IMR-90 (cell line): Measurements from ENCODE around the gene FGFRL1. TPM values are rescaled to one million over a fixed set of nuclear protein-coding genes. Genes with fewer than 3 reads are reported as not detected.
A peak's percentile ranks its signal among the peaks of the same experiment; 100 is the strongest.
"Not testable (repeated sequence)": the region's sequence is repeated elsewhere in the genome, so short reads cannot be mapped to it uniquely, and the experiment has no call there.

Experiments used
- ATAC-seq: fragments of 200-7000 bp; cut with Tn5 transposase; 2 replicates; pipeline ENCODE4 v1.9.1; 2020; ENCODE audit warnings: low read depth, mild to moderate bottlenecking, moderate library complexity
- BruUV-seq: library from RNA; stranded (reverse); fragments of 400-500 nt; replicated peaks from 2 replicates; lab custom pipeline; 2021; lab: Mats Ljungman, UMichigan
- CTCF ChIA-PET: fragments of 300-600 bp; formaldehyde crosslinking; extraction: SDS; loops from one replicate; lab custom pipeline; 2021; ENCODE audit warnings: antibody characterized with exemption; lab: Yijun Ruan, JAX
- POLR2A ChIA-PET: fragments of 300-600 bp; sonication (Branson Sonifier 250); formaldehyde crosslinking; loops from one replicate; lab custom pipeline; 2022; ENCODE audit warnings: antibody characterized with exemption; ENCODE audit not compliant: unreplicated experiment; lab: Charles Lee
- DNase-seq: peaks from one replicate; pipeline ENCODE4 v3.0.0; 2013
- H2AFZ ChIP-seq: replicated peaks from 2 replicates; pipeline ENCODE3; 2013; ENCODE audit warnings: low read length, mild to moderate bottlenecking; ENCODE audit not compliant: poor library complexity
- H2AK5ac ChIP-seq: 2 replicates; pipeline ENCODE4 v1.6.1; 2013; ENCODE audit warnings: low read depth, low read length, inconsistent platforms
- H2AK9ac ChIP-seq: replicated peaks from 2 replicates; pipeline ENCODE3; 2013; ENCODE audit warnings: mild to moderate bottlenecking, low read depth, low read length, moderate library complexity; ENCODE audit not compliant: poor library complexity
- H2BK120ac ChIP-seq: 2 replicates; pipeline ENCODE4 v1.6.1; 2013; ENCODE audit warnings: low read depth, low read length, inconsistent platforms
- H2BK15ac ChIP-seq: 3 replicates; pipeline ENCODE4 v1.6.1; 2013; ENCODE audit warnings: low read depth, low read length, inconsistent platforms
- H2BK20ac ChIP-seq: 2 replicates; pipeline ENCODE4 v1.6.1; 2013; ENCODE audit warnings: low read depth, mild to moderate bottlenecking, inconsistent platforms, low read length, moderate library complexity
- H2BK5ac ChIP-seq: 2 replicates; pipeline ENCODE4 v1.6.1; 2013; ENCODE audit warnings: mild to moderate bottlenecking, low read depth, low read length, inconsistent platforms; ENCODE audit not compliant: poor library complexity, severe bottlenecking
- H3K14ac ChIP-seq: replicated peaks from 2 replicates; pipeline ENCODE4 v1.6.1; 2013; ENCODE audit warnings: low read depth, low read length, inconsistent platforms
- H3K18ac ChIP-seq: 2 replicates; pipeline ENCODE4 v1.6.1; 2013; ENCODE audit warnings: low read depth, low read length, control low read depth
- H3K23ac ChIP-seq: 2 replicates; pipeline ENCODE4 v1.6.1; 2013; ENCODE audit warnings: low read depth, low read length, inconsistent platforms
- H3K27ac ChIP-seq: 2 replicates; pipeline ENCODE4 v1.5.1; 2013; ENCODE audit warnings: mild to moderate bottlenecking, control low read depth, low read length; ENCODE audit not compliant: insufficient read depth
- H3K27me3 ChIP-seq: 2 replicates; pipeline ENCODE4 v1.6.1; 2013; ENCODE audit warnings: low read length; ENCODE audit not compliant: control insufficient read depth, insufficient read depth
- H3K36me3 ChIP-seq: 2 replicates; pipeline ENCODE4 v1.6.1; 2013; ENCODE audit warnings: low read length, mixed read lengths; ENCODE audit not compliant: control insufficient read depth, insufficient read depth
- H3K4ac ChIP-seq: 2 replicates; pipeline ENCODE4 v1.6.1; 2013; ENCODE audit warnings: low read depth, low read length, inconsistent platforms
- H3K4me1 ChIP-seq: 2 replicates; pipeline ENCODE4 v1.6.1; 2013; ENCODE audit warnings: low read length, mixed read lengths; ENCODE audit not compliant: control insufficient read depth, insufficient read depth
- H3K4me2 ChIP-seq: 2 replicates; pipeline ENCODE4 v1.6.1; 2013; ENCODE audit warnings: low read depth, mild to moderate bottlenecking, control low read depth, low read length, moderate library complexity
- H3K4me3 ChIP-seq: 2 replicates; pipeline ENCODE4 v1.5.1; 2013; ENCODE audit warnings: low read depth, mild to moderate bottlenecking, control low read depth, low read length, moderate library complexity; ENCODE audit not compliant: insufficient read depth
- H3K56ac ChIP-seq: 2 replicates; pipeline ENCODE4 v1.6.1; 2013; ENCODE audit warnings: low read length, inconsistent platforms; ENCODE audit not compliant: insufficient read depth; ENCODE audit errors: extremely low read depth
- H3K79me1 ChIP-seq, 2 experiments: 2 replicates each; pipeline ENCODE4 v1.6.1; 2013; ENCODE audit warnings: low read length in 2 of 2, inconsistent platforms in 1 of 2, low read depth in 1 of 2
- H3K9ac ChIP-seq: 2 replicates; pipeline ENCODE4 v1.6.1; 2013; ENCODE audit warnings: low read depth, low read length, control low read depth
- H3K9me1 ChIP-seq: 2 replicates; pipeline ENCODE4 v1.6.1; 2013; ENCODE audit warnings: low read length, inconsistent platforms; ENCODE audit not compliant: insufficient read depth
- H3K9me3 ChIP-seq: 2 replicates; pipeline ENCODE4 v1.6.1; 2013; ENCODE audit warnings: low read length; ENCODE audit not compliant: control insufficient read depth, insufficient read depth
- H4K20me1 ChIP-seq: 2 replicates; pipeline ENCODE4 v1.6.1; 2013; ENCODE audit warnings: low read length, inconsistent platforms; ENCODE audit not compliant: insufficient read depth
- H4K5ac ChIP-seq: 2 replicates; pipeline ENCODE4 v1.6.1; 2013; ENCODE audit warnings: mild to moderate bottlenecking, low read depth, low read length, control low read depth
- H4K8ac ChIP-seq, 2 experiments: 2 replicates each; pipeline ENCODE4 v1.6.1; 2013; ENCODE audit warnings: low read depth in 2 of 2, low read length in 2 of 2, control low read depth in 1 of 2, inconsistent platforms in 1 of 2
- H4K91ac ChIP-seq: 2 replicates; pipeline ENCODE4 v1.6.1; 2013; ENCODE audit warnings: low read depth, low read length, inconsistent platforms; ENCODE audit not compliant: insufficient read depth
- WGBS, 2 experiments: methylation state at CpG; one replicate each; pipeline versions ENCODE4 v1.1.5 to v1.1.7; 2013; ENCODE audit warnings: missing lambda C conversion rate in 2 of 2; ENCODE audit not compliant: insufficient read length in 1 of 2; ENCODE audit errors: extremely low coverage in 2 of 2; 5-methylcytosine and 5-hydroxymethylcytosine counted together
- dilution Hi-C: fragments of 300-500 bp; cut with HindIII; formaldehyde crosslinking; loops from one replicate; pipeline ENCODE4 v1.14.3; 2018; ENCODE audit warnings: low sequenced_read_pairs; ENCODE audit not compliant: unreplicated experiment
- in situ Hi-C: fragments of 300-500 bp; cut with MboI; formaldehyde crosslinking; loops from 3 replicates; pipeline ENCODE4 v1.14.3; 2019; ENCODE audit warnings: low sequenced_read_pairs, inconsistent platforms, mixed read lengths
- intact Hi-C: fragments of 100-400 bp; cut with micrococcal nuclease; formaldehyde crosslinking; loops from 2 replicates; pipeline ENCODE4 v1.10.0; 2022
- polyA plus RNA-seq, 3 experiments: library from polyadenylated mRNA; depleted of rRNA; stranded (reverse); fragments of >200 nt; gene quantifications; 2 replicates each; pipeline ENCODE4 v1.2.3, GENCODE V29; 2012; ENCODE audit warnings: low replicate concordance in 1 of 3
- total RNA-seq: library from RNA; depleted of rRNA; stranded (reverse); fragments of >200 nt; gene quantifications from 2 replicates; pipeline ENCODE4 v1.2.3, GENCODE V29; 2012

Gene FGFRL1
- total and polyA plus RNA-seq, 2 of the 4 experiments (the other 2 are of a cell fraction) = 49.3 to 78.8 TPM

DNA sequence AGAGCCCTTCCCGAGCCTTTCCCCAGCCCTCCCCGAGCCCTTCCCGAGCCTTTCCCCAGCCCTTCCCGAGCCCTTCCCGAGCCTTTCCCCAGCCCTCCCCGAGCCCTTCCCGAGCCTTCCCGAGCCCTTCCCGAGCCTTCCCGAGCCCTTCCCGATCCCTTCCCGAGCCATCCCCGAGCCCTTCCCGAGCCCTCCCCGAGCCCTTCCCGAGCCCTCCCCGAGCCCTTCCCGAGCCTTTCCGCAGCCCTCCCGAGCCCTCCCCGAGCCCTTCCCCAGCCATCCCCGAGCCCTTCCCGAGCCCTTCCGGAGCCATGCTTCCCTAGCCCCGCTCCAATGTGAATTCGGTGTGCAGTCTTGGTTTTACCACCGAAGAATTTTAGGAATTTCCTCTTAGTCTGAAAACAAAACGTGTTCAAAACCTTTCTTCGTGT lies 35.2 kb downstream of the FGFRL1 start:
- dilution Hi-C loops, in situ Hi-C loops, BruUV-seq, intact Hi-C loops, H3K56ac ChIP-seq, H3K9me3 ChIP-seq, H3K27me3 ChIP-seq, H2AK9ac ChIP-seq, CTCF ChIA-PET, H3K79me1 ChIP-seq, H2BK20ac ChIP-seq, POLR2A ChIA-PET, H2BK15ac ChIP-seq, H3K23ac ChIP-seq, H4K20me1 ChIP-seq, H3K36me3 ChIP-seq: not testable (repeated sequence)
- Histone ChIP-seq H3K9me1 (peaks cover 22% of the 10 kb centered on the region), H4K91ac (peak overlapping the region; percentile 78; the same call in 1 of the 2 replicates), H2BK5ac (peak overlapping the region; percentile 53), H3K14ac (peak overlapping the region; percentile 70; the same call in 1 of the 2 replicates), H2AFZ (peak overlapping the region; percentile 91), H4K8ac (peak overlapping the region; percentile 40 to 45; a peak in 1 of 4 replicates), H3K9ac (peak overlapping the region; percentile 45; the same call in 1 of the 2 replicates), H2AK5ac (peak overlapping the region; percentile 64; the same call in 1 of the 2 replicates), H4K5ac (peak overlapping the region; percentile 64), H3K27ac (peak overlapping the region; percentile 48), H3K4me2 (peak overlapping the region; percentile 74), H3K4me3 (peak overlapping the region; percentile 12; the same call in 1 of the 2 replicates), H3K4ac (peak overlapping the region; percentile 56), H3K4me1 (peaks cover 32% of the 10 kb centered on the region), H2BK120ac (peak overlapping the region; percentile 87), H3K18ac (peak overlapping the region; percentile 61; the same call in 1 of the 2 replicates)
- ATAC-seq (peak; percentile 22), DNase-seq (peak; percentile 55)
- WGBS, 2 experiments = 22% methylated on average over 17 of the region's 29 CpGs; no CpG with 5 or more reads in 1 of the 2 experiments
